Mucosa of gallbladder (tissue), 1 donor: ENCODE data around the gene HMGA1. TPM values are rescaled to one million over a fixed set of nuclear protein-coding genes. Genes with fewer than 3 reads are reported as not detected.

ENCODE experiments used
- DNase-seq: peaks from one replicate; pipeline ENCODE4 v3.0.0-alpha.2; 2020; ENCODE audit warnings: low spot score
- total RNA-seq: library from RNA; stranded (reverse); gene quantifications from one replicate; pipeline ENCODE4 v1.2.1, GENCODE V29; 2021
- donor health status: DM: no; HTN: no; CAD: no.

HMGA1 gene
- total RNA-seq, 1 donor from 2014 or later, result 88.6 TPM

DNA sequence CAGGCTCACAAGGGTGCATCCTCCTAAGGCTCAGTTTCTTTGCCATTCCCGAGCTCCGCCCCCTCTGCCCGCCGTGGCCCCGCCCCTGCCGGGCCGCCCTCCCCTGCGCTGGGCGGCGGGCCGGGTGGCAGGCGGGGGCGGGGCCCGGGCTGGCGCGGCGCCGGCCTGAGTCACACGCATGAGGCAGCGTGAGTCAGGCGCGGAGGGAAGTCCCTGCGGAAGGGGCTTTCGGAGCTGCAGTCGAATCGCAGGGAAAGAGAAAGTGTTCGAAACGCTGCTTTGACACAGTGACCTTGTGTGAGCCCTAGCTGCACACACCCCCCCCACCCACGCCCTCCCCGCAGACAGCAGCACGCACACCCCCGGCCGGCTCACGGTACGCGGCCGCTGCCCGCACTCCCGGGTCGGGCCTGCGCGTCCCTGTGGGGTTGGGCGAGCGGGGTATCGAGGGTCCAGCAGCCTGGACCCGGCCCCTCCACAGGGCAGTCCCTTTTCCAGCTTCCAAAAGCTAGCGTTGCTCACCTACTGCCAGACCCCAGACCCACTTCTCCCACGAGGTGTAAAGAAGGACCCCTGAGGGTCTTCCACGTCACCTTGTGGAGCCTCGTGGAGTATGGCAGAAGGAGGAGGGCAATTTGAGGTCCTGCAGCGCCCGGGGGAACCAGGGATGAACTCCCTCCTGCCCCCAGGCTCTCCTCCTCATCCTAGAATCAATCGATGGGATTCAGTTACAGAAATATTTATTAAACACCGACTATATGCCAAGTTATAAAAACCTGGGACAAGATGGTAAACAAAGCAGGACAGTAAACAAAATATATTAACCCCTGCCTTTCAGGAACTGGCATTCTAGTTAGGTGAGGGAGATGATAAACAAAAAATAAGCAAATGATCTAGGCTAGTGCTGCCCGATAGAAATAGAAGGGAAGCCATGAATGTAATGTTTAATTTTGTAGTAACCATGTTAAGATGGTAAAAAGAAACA is 12.4 kb upstream of the HMGA1 start:
- peak; percentile 94 for DNase-seq

- no peak for DNase-seq
Observed at GRCh38 chr6:34225551-34225950, 11.1 kb upstream of the HMGA1 start.

DNA sequence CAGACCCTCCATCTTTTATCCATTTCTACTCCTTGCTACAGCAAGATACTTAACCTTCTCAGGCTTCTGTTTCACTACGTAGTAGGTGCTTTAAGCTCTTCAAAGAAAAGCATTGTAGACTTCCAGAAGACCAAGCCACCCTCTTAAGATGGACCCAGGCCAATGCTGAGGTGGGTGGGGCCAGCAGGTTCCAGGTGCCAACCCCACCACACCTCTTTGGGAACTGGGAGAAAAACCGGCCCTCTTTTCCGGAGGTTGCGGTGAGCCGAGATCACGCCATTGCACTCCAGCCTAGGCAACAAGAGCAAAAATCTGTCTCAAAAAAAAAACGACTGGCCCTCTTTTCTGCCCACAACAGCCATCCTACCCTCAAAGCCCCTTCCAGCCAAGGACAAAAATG is 10.6 kb upstream of the HMGA1 start:
- no peak for DNase-seq

GRCh38 chr6:34226731-34227586 is 9.7 kb upstream of the HMGA1 start:
- DNase-seq, result no peak

GRCh38 chr6:34227761-34228421 is 8.8 kb upstream of the HMGA1 start:
- no peak for DNase-seq

DNA sequence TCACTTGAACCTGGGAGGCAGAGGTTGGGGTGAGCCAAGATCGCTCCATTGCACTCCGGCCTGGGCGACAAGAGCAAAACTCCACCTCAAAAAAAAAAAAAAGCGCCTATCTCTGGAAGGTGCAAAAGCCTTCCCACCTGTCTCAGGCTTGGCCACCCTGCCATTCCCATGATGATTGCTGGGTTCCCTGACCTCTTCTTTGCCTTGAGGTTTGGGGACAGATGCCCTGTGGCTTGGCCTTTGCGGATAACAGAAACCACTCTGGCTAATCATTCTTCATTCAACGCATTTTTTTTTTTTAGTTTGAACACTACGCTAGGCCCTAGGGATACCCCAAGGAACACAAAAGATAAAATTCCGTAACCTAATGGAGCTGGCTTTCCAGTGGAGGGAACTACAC is 6.8 kb upstream of the HMGA1 start:
- no peak for DNase-seq

DNA sequence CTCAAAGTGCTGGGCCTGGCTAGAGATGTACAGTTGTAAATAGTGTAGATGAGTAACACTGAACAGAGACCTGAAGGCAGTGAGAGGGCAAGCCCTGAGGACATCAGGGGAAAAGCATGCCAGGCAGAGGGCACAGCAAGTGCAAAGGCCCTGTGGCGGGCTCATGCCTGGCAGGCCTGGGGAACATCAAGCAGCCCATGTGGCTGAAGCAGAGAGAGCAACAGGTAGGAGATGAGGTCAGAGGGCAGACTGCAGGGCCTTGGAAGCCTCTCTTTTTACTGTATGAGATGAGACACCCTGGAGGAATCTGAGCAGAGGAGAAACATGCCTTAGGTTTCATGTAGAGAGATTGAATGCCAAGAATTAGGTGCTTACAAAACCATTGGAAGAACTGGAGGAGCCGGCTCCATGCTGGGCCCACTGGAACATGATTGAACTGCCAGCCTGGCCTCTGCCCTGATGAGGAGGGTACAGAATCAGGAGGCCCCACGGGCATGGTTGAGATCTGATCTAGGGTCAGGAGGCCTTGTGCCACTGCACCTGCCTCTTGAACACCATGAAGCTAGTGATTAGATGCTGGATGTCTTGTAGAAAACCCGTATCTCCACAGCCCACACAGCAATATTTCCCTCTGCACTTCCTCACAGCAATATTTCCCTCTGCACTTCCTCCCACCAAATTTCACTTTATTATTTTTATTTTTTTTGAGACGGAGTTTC is 5.9 kb upstream of the HMGA1 start:
- DNase-seq, result no peak

GRCh38 chr6:34231566-34232336 is 4.9 kb upstream of the HMGA1 start:
- DNase-seq, result no peak

GRCh38 chr6:34232901-34233300 is 3.8 kb upstream of the HMGA1 start:
- DNase-seq, result no peak

- no peak for DNase-seq
Observed at GRCh38 chr6:34233867-34234266, 2.8 kb upstream of the HMGA1 start.

DNA sequence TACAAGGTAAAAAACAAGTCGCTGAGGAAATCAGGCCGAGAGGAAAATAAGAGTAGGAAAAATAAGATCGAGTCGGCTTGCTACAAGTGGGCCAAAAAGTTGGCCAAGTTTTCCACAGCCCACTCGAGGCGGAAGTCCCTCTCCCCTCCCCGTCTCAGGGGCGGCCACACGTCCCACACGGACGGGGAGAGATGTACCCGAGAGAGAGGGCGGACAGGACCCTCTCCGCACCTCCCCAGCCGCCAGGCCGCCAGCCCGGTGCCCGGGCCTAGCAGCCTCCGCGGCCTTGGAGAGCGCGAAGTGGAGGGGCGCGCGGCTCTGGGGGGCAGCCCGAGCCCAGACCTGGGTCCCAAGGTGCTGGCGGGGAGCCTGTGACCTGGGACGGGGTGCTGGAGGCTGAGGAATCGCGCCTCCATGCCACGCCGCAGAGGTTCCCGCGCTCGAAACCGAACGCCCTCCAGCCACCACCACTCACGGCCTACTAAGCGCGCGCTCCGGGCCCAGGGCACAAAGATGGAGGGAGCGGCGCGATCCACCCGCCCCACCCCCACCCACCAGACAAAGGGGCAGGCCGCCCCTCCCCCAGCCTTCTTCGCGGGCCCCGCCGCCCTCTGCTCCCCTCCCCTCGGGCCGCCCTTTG is 1.9 kb upstream of the HMGA1 start:
- no peak for DNase-seq

GRCh38 chr6:34235307-34236130 is 1.2 kb upstream of the HMGA1 start:
- DNase-seq, result peak; percentile 53

DNA sequence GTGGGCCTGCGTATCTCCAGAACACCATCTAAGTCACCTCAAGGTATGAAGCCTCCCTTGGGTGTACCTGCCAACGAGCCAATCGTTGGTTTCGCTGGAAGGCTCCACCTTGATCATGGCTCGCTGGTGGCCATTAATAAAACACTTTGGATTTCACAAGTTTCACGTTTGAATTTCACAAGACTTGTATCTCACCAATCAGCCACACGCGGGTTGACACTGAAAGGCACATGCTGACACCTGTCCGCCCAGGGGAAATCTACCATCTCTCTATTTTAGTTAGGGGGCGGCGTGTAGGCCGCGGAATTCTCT is 586 bp upstream of the HMGA1 start:
- DNase-seq, result peak; percentile 47

DNA sequence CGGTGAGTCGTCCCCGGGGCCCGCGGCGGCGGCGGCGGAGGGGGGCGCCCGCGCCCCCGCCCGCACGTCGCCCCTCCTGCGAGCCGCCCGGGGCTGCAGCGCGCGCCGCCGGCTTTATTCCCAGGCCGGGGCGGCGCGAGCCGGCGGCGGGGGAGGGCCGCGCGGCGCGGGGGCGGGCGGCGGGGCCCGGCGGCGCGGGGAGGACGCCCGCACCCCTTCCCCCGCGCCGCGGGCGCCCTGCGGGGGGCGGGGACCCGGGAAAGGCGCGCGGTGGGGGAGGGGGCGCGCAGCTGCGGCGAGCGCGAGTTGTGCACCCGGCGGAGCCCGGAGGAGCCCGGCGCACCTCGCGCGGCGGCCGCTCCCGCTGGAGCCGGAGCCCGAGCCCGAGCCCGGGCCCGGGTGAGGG is 646 bp downstream of the HMGA1 start:
- no peak for DNase-seq

- DNase-seq, result no peak
Observed at GRCh38 chr6:34237722-34238584, 1.3 kb downstream of the HMGA1 start.

- no peak for DNase-seq
Observed at GRCh38 chr6:34238585-34239499, 2.2 kb downstream of the HMGA1 start.

GRCh38 chr6:34239500-34239825 is 2.8 kb downstream of the HMGA1 start:
- DNase-seq, result no peak

DNA sequence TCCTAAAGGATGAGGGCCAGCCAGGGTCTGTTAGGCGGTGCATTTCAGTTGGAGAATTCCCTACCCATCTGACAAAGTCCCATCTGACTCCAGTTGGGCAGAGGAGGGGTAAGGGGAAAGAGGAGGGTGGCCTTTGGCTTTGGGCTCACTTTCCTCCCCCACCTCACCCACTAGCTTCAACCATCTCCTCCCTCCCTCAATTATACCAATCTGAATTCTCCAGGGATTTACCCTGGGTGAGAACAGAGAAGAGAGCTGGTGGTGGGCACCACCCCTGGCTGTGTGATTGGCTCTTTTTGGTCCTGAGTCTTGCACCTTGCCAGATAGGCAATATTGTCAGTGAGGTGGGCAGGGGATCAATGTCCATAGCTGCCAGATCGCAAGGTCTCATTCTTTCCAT is 3.2 kb downstream of the HMGA1 start:
- DNase-seq, result no peak
